AG10803 (cell line): ENCODE data around the gene RAD23A.

Experiments
- DNase-seq: peaks from one replicate; pipeline ENCODE4 v3.0.0; 2010; ENCODE audit warnings: low read depth
- H3K4me3 ChIP-seq: 2 replicates; pipeline ENCODE4 v1.5.1; 2011; ENCODE audit warnings: mild to moderate bottlenecking, low read length, control low read depth
- CTCF ChIP-seq: conservative IDR thresholded peaks from 2 replicates; pipeline ENCODE4 v1.5.1; 2011; ENCODE audit warnings: mild to moderate bottlenecking, low read length, control low read depth, inconsistent platforms

Gene RAD23A

GRCh38 chr19:12995596-12996405 lies 50.1 kb downstream of the RAD23A start:
- H3K4me3 ChIP-seq: peak overlapping the region; percentile 88
- TF ChIP-seq CTCF: no peak
- DNase-seq: peak; percentile 42

GRCh38 chr19:12996406-12997094 lies 50.9 kb downstream of the RAD23A start:
- peak overlapping the region; percentile 88 for H3K4me3 ChIP-seq
- TF ChIP-seq CTCF: peak; percentile 14; the same call in 1 of the 2 replicates
- peak; percentile 45 for DNase-seq

GRCh38 chr19:12997179-12997966 lies 51.7 kb downstream of the RAD23A start:
- TF ChIP-seq CTCF: no peak
- H3K4me3 ChIP-seq: peak overlapping the region; percentile 88

GRCh38 chr19:12997967-12998940 lies 52.6 kb downstream of the RAD23A start:
- no peak for DNase-seq
- TF ChIP-seq CTCF: no peak
- H3K4me3 ChIP-seq: peak overlapping the region; percentile 88

More at GRCh38 chr19:12997179-12997966, 51.7 kb downstream of the RAD23A start:
- no peak for DNase-seq

GRCh38 chr19:13001166-13001501 lies 55.5 kb downstream of the RAD23A start:
- peak overlapping the region; percentile 45 for H3K4me3 ChIP-seq
- DNase-seq: no peak

More at GRCh38 chr19:13001166-13001501, 55.5 kb downstream of the RAD23A start:
- TF ChIP-seq CTCF: no peak
